Nephron (organoid): ENCODE measurements around the gene ARAP1.

Experiments
- H3K27ac Mint-ChIP-seq, 3 experiments: 2 replicates each; pipeline ENCODE4 v1.8.0; 2020; ENCODE audit warnings: mixed read lengths in 3 of 3, mild to moderate bottlenecking in 2 of 3, moderate library complexity in 1 of 3
- H3K27me3 Mint-ChIP-seq: 2 replicates; pipeline ENCODE4 v1.8.0; 2021; ENCODE audit warnings: low read depth, mild to moderate bottlenecking, moderate library complexity, mixed read lengths
- H3K36me3 Mint-ChIP-seq: 2 replicates; pipeline ENCODE4 v1.8.0; 2020; ENCODE audit warnings: low read depth, mixed read lengths
- H3K4me1 Mint-ChIP-seq: 2 replicates; pipeline ENCODE4 v1.8.0; 2020; ENCODE audit warnings: mixed read lengths
- H3K4me3 Mint-ChIP-seq, 3 experiments: 2 replicates each; pipeline ENCODE4 v1.8.0; 2020; ENCODE audit warnings: mild to moderate bottlenecking in 3 of 3, mixed read lengths in 3 of 3, moderate library complexity in 2 of 3
- H3K9me3 Mint-ChIP-seq: 2 replicates; pipeline ENCODE4 v1.8.0; 2020; ENCODE audit warnings: mixed read lengths
- CTCF ChIP-seq, 3 experiments: fragments of 200-600 bp; sonication (generic); IDR thresholded peaks; one replicate each; pipeline ENCODE4 v1.5.0; 2021; ENCODE audit warnings: antibody characterized with exemption in 3 of 3; ENCODE audit not compliant: unreplicated experiment in 3 of 3

ARAP1 gene

GRCh38 chr11:72702096-72702495, 50.1 kb downstream of the ARAP1 start:
- Mint-ChIP-seq H3K4me3 (peak overlapping the region; percentile 79 to 92 (median 90)), H3K9me3 (no peaks in the 10 kb centered on the region), H3K36me3 (peaks cover 46% of the 10 kb centered on the region), H3K4me1 (peaks cover 61% of the 10 kb centered on the region), H3K27me3 (no peaks in the 10 kb centered on the region), H3K27ac (peak overlapping the region; percentile 98 to 99 (median 99))
- no peak for TF ChIP-seq CTCF (IDR thresholded peaks at IDR 0.05; ENCODE audit: unreplicated experiment in 3 of 3)

GRCh38 chr11:72701466-72701865, 50.7 kb downstream of the ARAP1 start:
- H3K27ac Mint-ChIP-seq, result peak overlapping the region; percentile 51 to 99 (median 72)
- TF ChIP-seq CTCF (IDR thresholded peaks at IDR 0.05; ENCODE audit: unreplicated experiment in 3 of 3), result no peak
- no peaks in the 10 kb centered on the region for H3K9me3 Mint-ChIP-seq
- peak overlapping the region; percentile 64 to 79 (median 77) for H3K4me3 Mint-ChIP-seq
- peaks cover 39% of the 10 kb centered on the region for H3K36me3 Mint-ChIP-seq
- peaks cover 55% of the 10 kb centered on the region for H3K4me1 Mint-ChIP-seq
- no peaks in the 10 kb centered on the region for H3K27me3 Mint-ChIP-seq

GRCh38 chr11:72700146-72700545, 52.1 kb downstream of the ARAP1 start:
- TF ChIP-seq CTCF (IDR thresholded peaks at IDR 0.05; ENCODE audit: unreplicated experiment in 3 of 3), result no peak

GRCh38 chr11:72697814-72698213, 54.4 kb downstream of the ARAP1 start:
- Mint-ChIP-seq H3K4me3 (no peak overlapping the region), H3K27me3 (no peaks in the 10 kb centered on the region), H3K27ac (no peak overlapping the region), H3K9me3 (no peaks in the 10 kb centered on the region), H3K36me3 (peaks cover 51% of the 10 kb centered on the region), H3K4me1 (peaks cover 22% of the 10 kb centered on the region)
- TF ChIP-seq CTCF (IDR thresholded peaks at IDR 0.05; ENCODE audit: unreplicated experiment in 3 of 3), result no peak

More at GRCh38 chr11:72700146-72700545, 52.1 kb downstream of the ARAP1 start:
- no peaks in the 10 kb centered on the region for H3K9me3 Mint-ChIP-seq
- H3K36me3 Mint-ChIP-seq, result peaks cover 37% of the 10 kb centered on the region
- peaks cover 41% of the 10 kb centered on the region for H3K4me1 Mint-ChIP-seq
- H3K4me3 Mint-ChIP-seq, result peak overlapping the region in 2 of 3 experiments; percentile 61 to 79
- H3K27me3 Mint-ChIP-seq, result no peaks in the 10 kb centered on the region
- peak overlapping the region; percentile 17 to 99 (median 72) for H3K27ac Mint-ChIP-seq

- TF ChIP-seq CTCF (IDR thresholded peaks at IDR 0.05; ENCODE audit: unreplicated experiment in 3 of 3), result no peak
- no peak overlapping the region for H3K4me3 Mint-ChIP-seq
- H3K27ac Mint-ChIP-seq, result no peak overlapping the region
- H3K27me3 Mint-ChIP-seq, result no peaks in the 10 kb centered on the region
- H3K4me1 Mint-ChIP-seq, result peaks cover 15% of the 10 kb centered on the region
- H3K36me3 Mint-ChIP-seq, result peaks cover 57% of the 10 kb centered on the region
- no peaks in the 10 kb centered on the region for H3K9me3 Mint-ChIP-seq
Observed at GRCh38 chr11:72696866-72697700, 55.1 kb downstream of the ARAP1 start.

GRCh38 chr11:72695354-72695753, 56.9 kb downstream of the ARAP1 start:
- Mint-ChIP-seq H3K27me3 (no peaks in the 10 kb centered on the region), H3K36me3 (peaks cover 60% of the 10 kb centered on the region), H3K4me1 (peaks cover 6% of the 10 kb centered on the region), H3K27ac (no peak overlapping the region), H3K4me3 (no peak overlapping the region), H3K9me3 (no peaks in the 10 kb centered on the region)
- TF ChIP-seq CTCF (IDR thresholded peaks at IDR 0.05; ENCODE audit: unreplicated experiment in 3 of 3), result no peak
